ENCODE measurements around the gene ETFDH.
"Not testable (repeated sequence)": the region's sequence is repeated elsewhere in the genome, so short reads cannot be mapped to it uniquely, and the experiment has no call there.

Gene ETFDH

DNA sequence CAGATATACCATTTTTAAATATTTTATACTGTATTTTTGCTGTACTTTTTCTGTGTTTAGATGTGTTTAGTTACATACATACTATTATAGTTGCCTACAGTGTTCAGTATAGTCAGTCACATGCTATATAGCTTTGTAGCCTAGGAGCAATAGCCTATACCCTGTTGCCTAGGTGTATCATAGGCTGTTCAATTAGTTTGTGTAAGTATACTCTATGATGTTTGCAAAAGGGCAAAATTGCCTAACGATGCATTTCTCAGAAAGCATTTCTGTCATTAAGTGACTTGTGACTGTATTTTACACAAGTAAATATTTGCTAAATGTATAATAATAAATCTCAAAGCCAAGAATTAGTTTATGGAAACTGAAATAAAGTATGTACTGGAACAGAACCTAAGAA, 9.5 kb downstream of the ETFDH start:
- DNase-seq, result no peak

DNA sequence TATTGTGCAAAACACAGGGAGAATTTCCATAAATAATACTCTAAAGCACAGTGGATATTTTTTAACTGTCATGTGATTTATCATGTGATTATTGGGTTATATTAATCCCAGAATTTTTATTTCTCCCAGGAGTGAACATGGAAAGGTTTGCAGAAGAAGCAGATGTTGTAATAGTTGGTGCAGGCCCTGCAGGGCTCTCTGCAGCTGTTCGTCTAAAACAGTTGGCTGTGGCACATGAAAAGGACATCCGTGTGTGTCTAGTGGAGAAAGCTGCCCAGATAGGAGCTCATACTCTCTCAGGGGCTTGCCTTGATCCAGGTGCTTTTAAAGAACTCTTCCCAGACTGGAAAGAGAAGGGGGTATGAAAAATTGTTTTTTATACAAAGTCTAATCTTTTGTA, 10.0 kb downstream of the ETFDH start:
- no peak for DNase-seq

DNA sequence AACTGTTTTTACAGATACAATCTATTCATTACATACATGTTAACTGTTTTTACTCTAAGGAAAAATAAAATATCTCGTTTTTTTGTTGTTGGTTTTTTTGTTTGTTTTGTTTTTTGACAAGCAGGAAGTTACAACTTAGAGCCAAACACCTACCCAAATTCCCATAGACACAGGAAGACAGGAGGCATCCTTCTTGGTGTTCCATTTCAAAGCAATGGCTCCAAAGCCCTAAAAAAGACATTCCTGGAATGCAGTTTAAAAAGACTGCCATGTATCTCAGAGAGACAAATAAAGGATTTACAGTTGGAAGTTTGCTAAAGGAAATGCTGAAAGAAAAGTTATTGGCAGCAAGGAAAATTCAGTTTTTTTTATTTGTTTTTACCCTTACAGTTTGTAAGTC, 16.7 kb downstream of the ETFDH start:
- no peak for DNase-seq

DNA sequence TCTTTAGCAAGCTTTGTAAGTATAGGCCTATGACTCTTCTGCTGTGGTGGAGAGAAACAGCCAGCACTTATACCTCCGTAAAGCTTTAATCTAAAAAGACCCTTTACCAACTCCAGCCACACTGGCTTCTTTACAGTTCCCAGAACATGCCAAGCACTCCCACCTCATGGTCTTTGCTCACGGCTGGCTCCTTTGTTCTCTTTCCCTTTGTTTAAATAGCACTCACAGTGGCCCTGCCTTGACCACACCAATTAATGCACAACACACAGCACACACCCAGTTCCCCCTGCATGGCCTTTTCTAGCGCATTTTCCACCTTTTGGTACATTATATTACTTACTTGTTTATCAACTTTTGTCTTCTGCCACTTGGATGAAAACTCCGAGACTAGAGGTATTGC, 32.2 kb downstream of the ETFDH start:
- no peak for DNase-seq

DNA sequence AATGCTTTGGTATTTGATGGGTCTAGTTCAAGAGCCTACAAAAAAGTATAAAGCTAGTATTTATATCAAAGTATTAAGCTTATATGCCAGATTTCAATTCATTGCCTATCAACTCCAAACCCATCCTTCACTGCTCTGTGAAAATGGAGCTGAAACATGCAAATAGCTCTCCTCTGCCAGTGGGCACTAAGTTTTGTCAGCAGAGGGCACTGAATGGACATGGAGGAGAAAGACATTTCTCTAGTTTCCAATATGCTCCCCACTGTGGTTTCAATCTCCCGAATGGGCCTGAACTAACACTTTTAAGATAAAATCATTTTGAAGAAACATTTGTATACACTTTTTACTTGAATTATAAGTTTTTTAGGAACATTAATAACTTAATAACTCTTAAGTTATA, 38.7 kb downstream of the ETFDH start:
- no peak for DNase-seq

DNA sequence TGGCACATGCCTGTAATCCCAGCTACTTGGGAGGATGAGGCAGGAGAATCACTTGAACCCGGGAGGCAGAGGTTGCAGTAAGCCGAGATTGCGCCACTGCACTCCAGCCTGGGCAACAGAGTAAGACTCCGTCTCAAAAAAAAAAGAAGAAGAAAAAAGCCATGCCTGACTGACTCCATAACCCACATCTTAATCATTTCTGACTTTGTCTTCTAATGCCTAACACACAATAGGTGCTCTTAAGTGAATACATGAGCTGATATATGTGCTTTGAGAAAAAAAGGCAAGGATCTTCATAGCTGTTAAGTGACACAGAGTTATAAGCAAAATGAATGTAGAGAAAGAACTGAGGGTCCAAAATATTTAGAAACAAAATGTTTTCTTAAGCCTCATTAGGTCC, 40.5 kb downstream of the ETFDH start:
- DNase-seq, result not testable (repeated sequence)

DNA sequence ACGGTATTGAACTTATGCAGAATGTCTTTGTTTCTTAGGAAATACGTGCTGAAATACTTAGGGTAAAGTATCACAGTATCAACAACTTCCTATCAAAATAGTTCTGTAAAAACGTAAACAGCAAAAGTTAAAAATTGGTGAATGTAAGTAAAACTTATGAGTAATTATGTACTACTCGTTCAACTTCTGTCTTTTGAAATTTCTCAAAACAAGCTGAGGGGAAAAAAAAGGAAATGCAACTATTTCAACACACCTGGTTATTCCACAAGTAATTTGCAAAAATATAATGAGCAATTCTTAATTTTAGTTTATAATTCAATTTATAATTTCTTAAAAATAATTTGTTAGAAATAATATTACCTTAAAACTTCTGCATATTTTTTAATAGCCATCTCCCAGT, 42.8 kb downstream of the ETFDH start:
- DNase-seq, result no peak

DNA sequence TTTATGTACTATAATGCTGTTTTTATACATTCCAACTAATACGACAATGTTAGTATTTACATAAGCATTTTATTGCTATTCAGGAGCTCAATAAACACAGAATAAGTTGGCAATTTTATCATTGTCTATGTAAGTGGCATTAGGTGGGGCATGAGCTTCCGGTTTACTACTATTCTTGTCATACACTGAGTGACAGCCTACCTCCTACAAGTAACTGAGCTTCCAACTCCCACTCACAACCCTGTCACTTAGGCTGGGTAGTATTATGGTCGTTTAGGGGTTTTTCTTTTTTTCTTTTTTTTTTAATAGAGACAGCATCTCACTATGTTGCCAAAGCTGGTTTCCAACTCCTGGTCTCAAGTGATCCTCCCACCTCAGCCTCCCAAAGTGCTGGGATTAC, 43.7 kb downstream of the ETFDH start:
- no peak for DNase-seq

DNA sequence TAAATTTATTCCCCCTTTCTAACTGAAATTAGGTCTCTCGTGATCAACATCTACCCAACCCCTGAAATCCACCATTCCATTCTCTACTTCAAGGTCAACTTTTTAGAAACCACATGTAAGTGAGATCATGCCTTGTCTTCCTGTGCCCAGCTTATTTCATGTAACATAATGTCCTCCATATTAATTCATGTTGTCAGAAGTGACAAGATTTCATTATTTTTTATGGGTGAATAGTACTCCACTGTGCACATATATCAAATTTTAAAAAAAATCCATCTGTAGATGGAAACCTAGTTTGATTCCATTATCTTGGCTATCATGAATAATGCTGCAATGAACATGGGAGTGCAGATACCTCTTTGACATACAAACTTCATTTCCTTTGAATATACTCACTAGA, 49.6 kb downstream of the ETFDH start:
- no peak for DNase-seq

DNA sequence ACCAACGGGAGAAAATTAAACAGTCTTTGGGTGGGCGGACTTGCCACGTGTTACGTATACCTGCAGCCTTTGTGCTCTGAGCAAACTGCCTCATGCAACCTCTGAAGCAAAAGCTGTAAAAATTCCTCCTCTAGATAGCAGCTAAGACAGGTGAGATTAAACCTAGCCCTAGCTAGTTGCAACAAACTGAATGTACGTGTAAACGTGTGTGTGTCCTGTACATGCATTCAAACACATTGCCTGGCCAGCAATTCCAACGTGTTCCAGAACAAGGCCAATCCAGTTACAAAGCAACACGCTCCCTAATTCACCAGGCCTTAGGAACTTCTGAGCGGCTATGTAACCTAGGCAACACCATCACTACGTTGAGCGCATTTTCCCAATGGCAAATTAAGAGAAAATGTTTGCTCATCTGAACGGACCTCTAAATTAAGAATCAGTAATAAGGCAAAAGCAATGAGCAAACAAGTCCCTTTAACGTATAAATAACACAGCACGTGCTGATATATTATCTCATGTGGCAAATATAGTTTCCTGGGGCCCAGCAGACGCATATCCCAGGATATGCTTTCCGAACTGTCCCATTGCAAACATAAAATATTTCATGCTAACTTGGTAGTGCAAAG, 50.3 kb downstream of the ETFDH start:
- DNase-seq, result no peak

DNA sequence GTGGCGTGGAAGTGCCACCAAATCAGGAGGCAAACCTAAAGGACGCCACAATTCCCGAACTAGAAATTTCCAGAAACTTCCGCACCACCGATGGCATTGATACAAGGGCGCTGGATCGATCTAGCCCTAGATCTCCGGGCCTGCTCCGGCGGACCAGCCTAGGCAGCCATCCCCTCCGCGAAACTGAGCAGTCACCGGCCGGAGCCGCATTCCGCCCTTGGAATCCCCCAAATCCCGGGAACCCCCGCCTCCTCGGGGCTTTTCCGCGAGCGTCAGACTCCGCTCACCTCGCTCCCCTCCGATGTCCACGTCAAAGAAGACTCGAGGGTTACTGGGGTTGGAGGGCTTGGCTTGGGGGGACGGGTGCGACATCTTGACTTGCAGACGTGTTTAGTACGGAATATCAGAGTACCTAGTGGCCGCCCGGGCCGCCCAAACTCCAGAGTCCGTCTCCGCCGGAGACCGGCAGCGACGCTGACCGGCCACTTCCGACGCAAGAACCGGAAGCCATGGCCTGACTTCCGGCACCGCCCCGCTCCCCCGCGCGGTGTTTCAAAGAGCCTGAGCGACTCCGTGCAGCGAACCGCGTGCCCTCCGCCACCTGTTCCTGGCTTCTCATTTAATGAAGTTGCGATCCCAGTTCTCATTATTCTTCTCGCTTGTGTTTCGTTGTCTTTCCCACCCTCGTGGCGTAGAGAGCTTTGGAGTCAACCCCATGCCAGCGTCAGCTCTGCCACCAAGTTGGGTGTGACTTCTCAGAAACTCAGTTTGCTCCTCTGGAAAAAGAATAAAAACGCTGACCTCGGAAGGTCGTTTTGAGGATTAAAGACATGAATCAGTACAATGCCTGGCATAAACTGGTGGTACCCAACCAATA, 51.1 kb downstream of the ETFDH start, which contains the start of gene PPID:
Gene PPID (minus strand): TSS at position 480 of the 877 bp plus-strand sequence. CDS start 108 bp downstream, at position 372.
- DNase-seq, result peak; percentile 91

DNA sequence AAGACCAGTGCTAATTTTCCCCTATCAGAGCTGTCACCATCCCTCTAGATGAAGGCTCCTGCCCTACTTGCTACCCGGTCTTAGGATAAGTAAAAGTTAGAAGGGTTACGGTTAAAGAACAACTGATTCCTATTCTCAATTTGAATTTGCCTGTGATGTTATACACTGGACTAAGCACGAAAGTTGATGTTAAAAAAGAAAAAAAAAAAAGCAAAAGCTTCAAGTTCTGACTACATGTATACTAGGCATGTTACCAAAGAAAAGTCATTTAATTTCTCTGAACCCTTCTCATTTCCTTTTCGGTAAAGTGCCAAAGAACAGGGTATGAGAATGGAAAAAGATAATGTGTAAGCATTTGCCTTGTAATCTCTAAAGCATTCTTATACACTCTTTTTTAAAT, 52.5 kb downstream of the ETFDH start:
- DNase-seq, result peak; percentile 67

DNA sequence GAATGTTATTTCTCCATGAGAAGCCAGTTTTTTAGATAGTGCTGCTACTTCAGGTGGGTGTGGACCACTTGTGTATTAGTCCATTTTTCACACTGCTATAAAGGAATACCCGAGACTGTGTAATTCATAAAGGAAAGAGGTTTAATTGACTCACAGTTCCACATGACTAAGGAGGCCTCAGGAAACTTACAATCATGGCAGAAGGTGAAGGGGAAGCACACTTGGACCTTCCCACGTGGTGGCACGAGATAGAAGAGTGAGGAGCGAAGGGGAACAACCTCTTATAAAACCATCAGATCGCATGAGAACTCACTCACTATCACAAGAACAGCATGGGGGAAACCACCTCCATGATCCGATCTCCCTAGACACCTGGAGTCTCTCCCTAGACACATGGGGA, 54.5 kb downstream of the ETFDH start:
- DNase-seq, result no peak

DNA sequence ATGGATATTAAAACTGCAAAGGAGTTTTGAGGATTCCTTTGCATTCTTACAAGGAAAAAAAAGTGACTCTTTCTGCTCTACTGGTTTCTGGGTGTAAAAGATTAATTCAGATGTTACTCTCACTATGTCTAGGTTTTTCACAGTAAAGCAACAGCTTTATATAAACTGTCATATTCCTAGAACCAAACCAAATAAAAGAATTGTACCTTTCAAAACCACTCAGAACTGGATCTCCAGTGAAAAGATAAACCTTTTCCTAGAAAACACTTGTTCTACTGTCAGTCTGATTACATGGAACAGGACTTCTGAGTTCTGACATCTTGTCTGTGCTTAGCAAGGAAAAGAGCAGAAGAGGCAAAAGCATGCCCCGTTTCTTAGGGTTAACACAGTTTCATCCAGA, 56.1 kb downstream of the ETFDH start:
- DNase-seq, result peak; percentile 45

DNA sequence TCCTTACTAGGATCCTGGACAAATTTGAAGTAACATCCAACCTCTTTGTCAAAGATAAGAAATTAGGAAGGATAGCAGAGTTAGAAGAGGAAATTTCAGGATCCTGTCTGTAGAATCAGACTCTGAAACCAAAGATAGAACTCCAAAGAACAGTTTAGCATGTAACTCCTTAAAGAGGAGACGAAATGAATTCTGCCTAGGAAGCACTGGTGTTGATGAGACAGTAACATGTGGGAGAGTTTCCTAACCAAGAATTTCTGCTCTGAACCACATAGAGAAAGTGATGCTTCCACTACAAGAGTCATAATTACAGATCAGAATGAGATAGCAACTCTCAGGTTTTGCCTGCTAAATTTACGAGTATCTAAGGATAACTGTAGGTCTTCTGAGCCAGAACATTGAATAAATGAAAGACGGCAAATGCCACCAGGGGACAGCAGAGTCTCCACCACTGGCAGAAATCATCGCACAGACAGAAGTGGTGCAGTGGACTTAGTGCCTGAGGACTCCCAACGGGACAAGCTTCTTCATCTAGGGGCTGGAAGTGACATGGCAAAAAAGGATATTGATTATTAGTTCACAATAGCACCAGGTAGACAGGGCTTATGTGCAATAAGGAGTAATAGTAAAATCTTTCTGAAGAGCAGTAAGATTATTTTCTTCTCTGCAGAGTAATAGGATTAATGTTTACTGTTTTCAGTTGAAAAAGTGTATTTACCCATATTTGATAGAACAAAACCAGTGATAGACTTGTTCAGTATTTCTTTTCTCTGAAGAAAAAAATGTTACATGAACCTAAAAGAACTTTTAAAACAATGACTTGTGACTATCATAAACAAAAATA, 57.8 kb downstream of the ETFDH start:
- peak; percentile 75 for DNase-seq

DNA sequence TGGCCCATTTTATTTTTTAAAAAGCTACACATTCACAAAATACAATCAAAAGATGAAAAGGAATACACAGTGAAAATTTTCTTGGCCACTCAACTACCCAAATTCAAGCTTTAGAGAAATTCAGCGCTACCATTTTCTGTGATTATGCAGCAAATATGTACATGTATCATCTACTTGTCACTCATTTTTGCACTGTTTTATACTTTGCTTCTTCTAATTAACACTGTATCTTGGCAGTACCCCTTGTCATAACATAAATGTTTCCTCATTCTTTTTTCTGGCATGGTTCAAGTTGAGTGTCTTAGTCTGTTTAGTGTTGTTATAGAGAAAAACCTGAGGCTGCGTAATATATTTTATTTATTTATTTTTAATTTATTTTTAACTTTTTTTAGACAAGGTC, 66.8 kb downstream of the ETFDH start:
- DNase-seq, result no peak

DNA sequence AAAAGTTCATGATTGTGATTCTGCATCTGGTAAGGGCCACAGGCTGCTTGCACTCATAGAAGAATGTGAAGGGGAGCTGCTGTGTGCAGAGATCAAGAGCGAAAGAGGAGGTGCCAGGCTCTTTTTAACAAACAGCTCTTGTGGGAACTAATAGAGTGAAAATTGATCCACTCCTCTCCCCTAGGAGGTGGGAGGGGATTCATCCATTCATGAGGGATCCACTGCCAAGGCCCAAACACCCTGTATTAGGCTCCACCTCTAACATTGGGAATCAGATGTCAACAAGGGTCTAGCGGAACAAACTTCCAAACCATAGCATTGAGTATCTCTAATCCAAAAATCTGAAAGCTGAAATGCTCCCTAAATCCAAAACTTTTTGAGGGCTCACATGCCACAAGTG, 67.5 kb downstream of the ETFDH start:
- no peak for DNase-seq

DNA sequence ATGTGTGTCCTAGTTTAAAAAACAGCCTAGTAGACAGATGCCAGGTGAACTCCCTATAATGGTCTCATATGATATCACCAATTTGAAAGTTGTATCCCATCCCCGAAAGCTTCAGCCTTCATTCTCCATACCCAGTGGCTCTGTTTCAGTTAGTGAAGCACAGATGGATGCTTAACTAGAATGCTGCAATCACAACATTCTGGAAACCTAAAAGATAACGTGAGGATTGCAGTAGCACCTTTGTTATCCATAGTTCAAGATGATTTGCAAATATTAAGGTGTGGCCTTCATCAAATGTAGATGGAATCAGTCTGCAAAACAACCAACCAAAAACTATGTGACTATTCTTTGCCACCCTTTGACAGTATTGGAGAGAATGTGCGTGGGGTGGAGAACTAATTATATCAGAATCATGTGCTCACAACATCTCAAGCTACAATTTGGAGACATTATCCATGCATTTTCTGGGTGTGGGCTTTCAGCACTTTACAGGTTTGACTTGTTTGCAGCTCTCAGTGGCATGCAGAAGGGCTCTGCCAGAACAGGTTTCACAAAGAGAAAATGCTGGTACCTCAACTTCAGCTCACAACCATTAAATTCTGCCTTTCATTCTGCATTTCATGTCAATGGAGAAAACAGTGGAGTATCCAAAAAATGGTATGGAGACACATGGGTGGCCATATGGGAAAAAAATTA, 69.4 kb downstream of the ETFDH start:
- DNase-seq, result no peak

DNA sequence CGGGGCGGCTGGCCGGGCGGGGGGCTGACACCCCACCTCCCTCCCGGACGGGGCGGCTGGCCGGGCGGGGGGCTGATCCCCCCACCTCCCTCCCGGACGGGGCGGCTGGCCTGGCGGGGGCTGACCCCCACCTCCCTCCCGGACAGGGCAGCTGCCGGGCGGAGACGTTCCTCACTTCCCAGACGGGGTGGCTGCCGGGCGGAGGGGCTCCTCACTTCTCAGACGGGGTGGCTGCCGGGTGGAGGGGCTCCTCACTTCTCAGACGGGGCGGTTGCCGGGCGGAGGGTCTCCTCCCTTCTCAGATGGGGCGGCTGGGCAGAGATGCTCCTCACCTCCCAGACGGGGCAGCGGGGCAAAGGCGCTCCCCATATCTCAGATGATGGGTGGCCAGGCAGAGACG, 74.4 kb downstream of the ETFDH start:
- DNase-seq, result not testable (repeated sequence)

DNA sequence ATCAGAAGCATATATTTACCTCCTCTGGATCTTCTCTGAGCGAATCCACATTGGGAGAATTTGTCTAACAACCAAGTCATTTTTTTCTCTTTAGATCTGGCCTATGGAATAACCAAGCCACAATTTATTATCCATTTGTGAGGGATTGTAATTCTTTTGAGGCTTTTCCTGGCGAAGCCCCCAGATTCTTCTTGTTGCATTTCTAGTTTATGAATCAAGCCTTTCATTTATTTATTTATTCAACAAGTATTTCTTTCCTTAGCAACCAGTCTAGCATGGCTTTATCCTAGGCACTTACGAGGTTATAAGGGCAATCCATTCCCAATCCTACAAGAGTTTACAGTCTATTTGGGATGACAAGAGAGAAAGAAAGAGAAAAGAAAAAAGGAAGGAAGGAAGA, 78.3 kb downstream of the ETFDH start:
- no peak for DNase-seq

DNA sequence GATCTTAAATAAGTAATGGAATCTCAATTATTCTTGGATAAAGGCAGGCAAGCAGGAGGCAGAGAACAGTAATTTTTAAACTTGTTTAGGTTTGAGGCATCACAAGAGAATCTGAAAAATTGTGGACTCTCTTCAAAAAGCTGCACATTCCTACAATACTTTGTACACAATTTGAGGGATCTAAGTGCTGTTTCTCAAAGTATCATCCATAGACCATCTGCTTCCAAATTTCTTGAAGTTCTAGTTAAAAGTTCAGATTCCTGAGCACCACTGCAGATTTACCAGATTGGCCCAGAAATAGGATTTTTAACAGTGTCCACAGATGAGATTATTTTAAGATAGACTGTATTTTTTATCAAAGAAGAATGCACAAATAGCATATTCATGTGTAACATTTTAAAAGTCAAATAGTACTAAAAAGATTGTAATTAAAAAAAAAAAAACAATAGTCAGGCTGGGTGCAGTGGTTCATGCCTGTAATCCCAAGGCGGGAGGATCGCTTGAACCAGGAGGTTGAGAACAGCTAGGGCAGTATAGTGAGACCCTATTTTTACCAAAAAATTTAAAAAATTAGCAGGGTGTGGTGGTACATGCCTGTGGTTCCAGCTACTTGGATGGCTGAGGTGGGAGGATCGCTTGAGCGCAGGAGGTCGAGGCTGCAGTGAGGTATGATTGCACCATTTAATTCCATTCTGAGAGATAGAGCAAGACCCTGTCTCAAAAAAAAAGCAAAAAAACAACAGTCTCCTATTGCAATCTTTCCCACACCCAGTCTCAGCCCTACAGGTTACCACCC, 82.5 kb downstream of the ETFDH start:
- DNase-seq, result no peak

DNA sequence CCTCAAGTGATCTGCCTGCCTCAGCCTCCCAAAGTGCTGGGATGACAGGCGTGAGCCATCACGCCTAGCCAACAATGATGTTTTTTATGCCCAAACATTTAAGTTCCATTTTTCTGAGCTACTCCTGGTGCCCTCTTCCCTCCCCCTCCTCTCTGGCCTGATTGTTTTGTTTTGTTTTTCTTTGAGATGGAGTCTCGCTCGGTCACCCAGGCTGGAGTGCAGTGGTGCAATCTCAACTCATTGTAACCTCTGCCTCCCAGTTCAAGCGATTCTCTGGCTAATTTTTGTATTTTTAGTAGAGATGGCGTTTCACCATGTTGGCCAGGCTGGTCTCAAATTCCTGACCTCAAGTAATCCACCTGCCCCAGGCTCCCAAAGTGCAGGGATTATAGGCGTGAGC, 83.7 kb downstream of the ETFDH start:
- not testable (repeated sequence) for DNase-seq
